HG03354 (cell line): ENCODE measurements around the gene IGSF11.
"Not testable (repeated sequence)": the region's sequence is repeated elsewhere in the genome, so short reads cannot be mapped to it uniquely, and the experiment has no call there.

Experiments
- ATAC-seq: cut with Tn5 transposase; IDR thresholded peaks from one replicate; pipeline ENCODE4 v1.9.1; 2021; ENCODE audit warnings: mild to moderate bottlenecking; ENCODE audit not compliant: unreplicated experiment, poor library complexity, severe bottlenecking

IGSF11 gene

DNA sequence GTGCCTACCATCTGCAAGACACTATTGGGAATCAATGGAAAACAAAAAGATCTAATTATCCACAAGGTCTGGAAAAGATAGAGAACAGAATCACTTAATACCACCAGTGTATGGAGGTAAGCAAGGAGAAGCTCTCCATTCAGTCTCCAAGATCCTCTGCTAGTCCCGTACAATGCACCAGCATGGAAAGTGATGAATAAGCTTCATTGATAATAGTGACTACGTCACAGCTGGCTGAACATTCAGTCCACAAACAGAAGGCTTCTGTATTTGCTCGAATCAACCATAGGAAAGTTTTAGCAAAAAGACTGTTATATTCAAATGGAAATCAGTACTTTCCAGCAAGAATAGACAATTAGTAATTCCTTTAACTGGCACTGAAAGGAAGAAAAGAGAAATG, 42.9 kb downstream of the IGSF11 start:
- ATAC-seq = no peak

DNA sequence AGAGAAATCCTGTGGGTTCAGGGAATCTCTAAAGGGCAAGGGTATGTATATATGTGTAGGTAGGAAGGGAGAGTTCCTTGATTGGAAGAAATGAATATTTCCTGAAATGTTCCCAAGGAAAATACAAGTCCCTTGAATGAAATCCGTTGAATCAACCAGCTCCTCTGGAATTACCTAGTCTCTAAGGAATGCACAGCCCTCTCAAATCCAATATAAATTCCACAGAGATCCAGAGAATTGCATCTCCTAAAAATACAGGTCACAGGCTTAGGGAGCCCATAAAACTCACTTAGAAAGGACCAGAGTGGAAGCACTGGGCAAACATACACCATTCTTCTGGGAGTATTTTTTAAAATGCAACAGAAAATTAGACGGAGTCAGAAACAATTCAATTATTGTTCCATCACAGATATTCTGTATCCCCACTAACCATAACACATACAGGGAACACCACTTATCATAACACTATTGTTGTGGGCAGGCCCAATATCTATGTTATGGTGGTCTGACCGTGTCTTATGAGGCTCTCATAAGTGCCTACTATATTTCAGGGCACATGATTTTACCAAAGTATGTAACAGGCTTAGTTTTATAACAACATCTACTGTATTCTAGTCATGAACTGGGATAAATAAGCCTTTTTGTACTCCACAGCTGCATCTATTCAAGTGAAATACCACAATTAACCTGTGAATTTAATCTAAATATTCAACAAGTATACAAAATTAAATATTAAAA, 43.7 kb downstream of the IGSF11 start:
- no peak for ATAC-seq

DNA sequence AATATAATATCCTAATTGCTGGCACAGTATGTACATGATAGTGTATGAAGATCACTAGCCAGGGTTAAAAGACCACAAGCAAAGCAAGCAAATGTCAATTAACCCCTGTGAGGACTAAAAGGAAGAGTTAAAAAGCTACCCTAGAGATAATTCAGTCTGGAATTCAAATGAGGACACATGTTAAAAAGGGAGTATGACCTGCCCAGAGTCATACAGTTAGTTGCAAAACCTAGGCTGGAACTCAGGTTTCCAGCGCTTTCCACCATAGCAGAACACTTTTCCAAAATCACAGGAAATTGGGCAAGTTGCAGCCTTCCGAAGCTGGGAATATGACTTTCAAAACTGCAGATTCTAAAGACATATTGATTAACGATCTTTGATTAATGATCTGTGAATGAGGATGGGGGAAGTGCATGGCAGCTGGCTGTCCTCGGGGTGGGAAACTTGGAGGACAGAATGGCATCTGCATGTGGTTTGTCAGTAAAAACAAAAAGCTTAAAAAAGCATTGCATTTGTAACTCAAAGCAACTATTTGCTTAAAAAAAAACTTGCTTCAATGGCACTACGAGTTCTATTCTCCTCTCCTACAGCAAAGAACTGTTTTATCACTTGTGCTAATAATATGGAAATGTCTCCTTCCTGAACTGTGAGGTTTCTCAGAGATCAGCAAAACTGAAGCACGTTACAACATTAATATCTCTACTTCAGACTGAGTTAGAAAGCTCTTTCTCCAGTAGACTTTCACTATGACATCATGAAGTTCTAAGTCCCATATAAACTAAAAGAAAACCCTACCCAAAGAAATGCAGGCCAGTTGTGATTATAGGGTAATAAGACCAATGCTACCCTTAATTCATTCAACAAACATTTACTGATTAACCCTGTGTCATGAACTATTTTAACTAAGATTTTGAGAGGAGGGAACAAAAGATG, 46.2 kb downstream of the IGSF11 start:
- no peak for ATAC-seq

DNA sequence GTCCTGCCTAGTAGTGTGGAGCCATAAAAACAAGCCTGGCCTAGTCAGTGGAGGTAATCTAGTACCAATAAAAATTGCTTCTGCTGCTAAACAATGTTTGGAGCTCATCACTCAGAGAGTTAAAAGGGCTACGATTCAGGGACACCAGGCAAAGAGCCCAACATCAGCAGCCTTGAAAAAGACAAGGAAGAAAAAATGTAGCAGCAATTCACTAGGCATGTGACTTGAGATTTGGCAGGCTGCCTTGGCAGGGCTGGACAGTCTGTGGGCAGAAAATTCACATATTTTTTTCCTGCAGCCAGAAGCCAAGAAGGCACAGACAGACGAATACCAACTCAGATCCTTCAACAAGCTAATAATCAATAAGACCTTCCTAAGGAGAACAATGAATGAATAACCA, 47.2 kb downstream of the IGSF11 start:
- no peak for ATAC-seq

DNA sequence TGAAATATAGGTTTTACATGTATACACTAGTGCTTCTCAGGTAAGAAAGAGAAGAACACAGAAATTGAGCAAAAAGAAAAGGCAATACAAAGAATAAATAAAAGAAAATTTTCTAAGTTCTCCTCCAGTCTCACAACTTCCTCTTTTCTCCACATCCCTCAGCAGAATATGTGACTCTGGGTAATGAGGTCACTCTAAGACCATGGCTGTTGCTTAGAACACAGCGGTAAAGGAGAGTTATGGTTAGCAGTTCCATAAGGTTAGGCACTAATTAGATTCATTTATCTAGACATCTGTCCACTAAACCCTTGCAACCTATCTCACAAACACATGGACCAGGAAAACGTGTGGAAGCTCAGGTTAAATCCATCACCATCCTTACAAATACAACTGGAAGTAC, 47.9 kb downstream of the IGSF11 start:
- ATAC-seq = no peak

DNA sequence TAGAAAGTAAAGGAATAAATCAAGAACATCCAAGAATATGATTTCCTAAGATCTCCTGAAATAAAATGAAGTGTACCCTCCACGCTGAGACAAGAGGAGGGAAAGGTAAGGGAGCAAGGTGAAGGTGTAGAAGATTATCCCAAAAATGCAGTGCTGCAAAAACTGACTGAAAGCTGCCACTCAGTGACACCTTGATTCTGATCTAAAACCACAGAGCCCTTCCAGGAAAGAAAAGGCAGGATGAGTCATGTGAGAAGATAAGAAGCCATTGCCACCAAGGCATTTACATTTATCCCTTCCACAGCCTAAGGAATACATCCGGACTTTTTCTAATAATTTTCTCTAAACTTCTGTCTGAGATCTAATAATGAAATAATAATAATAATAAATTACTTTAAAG, 49.9 kb downstream of the IGSF11 start:
- ATAC-seq = no peak

DNA sequence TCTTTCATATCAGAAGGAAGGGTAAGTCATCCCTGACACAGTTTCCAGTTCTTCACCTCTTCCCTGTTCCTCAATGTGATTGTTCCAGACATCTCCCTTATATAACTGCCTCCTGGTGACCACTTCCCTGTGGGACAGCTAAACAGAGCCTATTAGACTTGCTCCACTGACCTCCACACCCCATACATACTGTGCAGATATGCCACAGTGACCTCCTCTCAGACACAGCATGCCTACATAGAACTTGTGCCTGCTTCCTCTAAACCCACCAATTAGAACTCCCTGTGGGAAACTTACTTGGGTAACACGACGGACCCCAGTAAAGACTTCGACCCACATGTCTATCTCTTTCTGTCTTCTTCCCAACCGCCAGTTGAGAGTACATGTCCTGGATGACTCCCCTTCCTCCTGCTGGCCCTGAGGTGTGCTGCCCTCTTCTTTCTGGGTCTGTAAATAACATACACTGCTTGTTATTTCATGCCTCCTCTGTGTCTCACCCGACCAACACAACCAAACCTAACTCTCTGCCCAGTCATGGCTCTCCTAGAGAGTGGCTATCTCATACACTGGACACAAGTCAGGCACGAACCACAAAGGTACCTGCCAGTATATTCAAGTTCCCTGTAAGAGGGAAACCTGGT, 53.0 kb downstream of the IGSF11 start:
- no peak for ATAC-seq

DNA sequence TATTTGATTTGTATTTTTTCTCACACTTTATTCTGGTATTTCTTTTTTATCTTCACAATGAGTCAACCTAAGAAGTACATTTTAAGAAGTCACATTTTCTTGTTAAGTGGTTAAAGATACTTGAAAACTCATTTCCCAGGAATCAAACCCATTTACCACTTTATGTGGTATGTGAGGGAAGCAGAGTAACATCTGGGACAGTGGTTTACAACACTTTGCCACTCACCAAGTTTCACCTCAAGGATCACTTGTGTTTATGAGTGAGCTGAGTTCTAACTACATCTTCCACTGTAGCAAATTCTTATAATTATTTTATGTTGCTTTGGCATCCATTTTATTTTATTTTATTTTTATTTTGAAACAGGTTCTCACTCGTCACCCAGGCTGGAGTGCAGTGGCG, 53.8 kb downstream of the IGSF11 start:
- ATAC-seq = no peak

DNA sequence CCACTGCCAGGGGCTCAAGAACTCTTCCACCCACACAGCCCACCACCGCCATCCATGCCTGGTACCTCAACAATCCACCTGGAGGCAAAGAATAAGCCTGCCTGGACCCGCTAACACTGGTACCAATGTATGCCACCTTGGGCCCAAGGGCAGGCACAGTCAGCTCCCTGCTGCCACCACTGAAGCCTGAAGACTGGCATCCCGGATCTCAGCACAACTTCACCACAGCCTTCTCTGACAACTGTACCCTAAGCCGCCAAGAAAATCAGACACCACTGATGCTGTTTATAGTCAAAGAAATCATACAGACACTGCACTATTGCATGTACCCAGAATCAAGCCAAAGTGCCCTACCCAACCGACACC, 56.3 kb downstream of the IGSF11 start:
- no peak for ATAC-seq

DNA sequence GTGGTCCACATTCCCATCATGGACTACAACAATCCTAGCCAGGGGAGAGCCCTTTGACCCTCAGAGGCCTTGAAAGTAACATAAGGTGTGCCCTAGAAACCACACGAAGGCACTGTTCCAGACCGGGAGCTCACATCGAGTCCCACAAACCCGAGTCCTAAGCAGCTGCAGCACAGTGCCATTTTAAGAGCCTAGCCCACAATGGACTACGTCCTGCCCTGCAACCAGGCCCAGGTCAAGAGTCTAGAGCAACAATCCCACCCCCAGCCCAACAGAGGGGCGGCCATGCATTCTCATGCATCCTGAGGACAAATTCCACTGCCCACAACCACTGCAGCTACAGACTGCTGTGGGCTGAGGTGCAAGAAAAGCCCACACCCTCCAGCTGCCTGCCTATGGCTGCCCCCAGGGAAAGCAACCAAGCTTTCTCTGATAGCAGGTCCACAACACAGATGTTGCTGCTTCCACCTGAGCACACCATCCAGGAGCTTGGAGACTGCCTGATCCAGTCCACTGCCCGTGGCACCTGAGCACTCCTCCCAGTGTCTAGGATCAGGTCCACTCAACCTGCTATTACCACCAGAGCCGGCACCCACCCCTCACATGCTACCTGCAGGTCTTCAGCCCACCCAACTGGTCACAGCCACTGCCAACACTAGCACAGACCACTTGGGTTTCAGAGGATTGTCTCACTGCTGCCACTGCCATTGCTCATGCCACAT, 56.8 kb downstream of the IGSF11 start:
- ATAC-seq = no peak

DNA sequence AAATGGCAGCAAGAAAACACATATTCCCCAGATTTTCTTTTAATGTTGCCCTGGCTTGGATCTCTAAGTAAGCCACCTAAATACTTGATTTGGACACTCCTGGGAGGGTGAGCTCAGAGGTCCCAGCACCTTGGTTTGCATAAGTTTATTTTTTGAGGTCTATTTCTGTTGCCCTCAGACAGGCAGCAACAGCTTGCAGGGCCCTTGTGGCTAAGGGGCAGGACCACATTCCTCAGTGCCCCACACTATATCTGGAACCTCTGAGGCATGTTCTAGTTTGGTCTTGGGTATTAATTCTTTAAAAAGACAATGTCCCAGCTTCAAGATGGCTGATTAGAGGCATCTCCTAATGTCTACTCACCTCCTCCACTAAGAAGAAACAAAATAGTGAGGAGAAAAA, 57.5 kb downstream of the IGSF11 start:
- ATAC-seq = no peak

DNA sequence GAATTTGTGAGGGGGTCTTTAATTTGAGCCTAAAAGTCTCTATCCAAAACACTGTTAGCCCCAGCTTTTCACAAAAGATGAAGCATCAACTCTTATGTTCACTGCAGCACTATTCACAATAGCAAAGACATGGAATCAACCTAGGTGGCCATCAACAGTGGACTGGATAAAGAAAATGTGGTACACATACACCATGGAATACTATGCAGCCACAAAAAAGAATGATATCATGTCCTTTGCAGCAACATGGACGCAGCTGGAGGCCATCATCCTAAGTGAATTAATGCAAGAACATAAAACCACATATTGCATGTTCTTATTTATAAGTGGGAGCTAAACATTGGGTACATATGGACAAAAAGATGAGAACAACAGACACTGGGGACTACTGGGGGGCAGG, 59.2 kb downstream of the IGSF11 start:
- not testable (repeated sequence) for ATAC-seq

DNA sequence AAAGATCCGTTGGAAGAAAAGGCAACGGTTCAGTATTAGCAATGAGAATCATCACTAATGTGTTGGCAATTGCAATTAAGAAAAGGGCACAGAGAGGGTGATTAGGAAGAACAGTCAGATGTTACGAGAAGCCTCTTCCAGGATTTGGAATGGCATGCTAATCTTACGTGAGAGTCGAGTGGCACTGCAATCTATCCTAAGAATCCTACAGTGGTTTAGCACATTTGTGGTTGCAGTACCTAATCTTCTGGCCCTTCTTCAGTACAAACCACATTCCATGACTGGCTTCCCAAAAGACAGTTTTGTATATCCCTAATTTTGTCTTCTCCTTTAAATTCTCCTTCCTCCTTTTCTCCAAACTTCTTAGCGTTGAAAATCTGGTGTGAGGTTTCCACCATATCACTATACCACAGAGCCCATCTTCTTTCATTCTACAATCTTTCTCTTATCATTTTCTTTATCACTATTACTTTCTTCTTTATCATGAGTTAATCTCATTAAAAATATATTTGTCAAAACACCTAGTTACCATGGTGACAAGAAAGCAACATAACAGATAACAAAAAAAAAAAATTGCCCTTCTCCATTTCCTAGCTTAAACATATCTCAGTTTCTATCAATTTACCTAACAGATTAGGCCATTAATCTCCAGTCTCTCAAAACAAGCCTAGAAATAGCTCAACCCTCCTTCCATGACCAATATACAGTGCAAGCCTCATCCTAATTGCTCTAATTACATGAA, 60.1 kb downstream of the IGSF11 start:
- no peak for ATAC-seq

DNA sequence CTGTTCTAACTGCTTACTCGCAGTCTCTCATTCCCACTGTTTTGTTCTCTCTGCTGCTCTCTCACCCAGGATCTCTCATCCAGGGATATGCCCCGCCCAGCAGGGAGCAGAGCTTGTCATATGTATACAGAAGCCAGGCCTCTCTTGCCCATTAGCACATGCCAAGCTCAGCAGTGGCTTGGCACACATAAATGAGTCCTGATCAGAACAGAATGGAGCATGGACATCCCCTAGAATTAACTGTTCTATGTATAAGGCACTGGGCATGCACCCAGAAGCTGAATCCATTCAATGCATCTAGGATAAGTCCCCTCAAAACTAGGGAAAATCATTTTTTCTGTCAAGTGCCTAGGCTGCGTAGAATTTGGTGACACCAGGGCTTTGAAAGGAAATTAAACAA, 61.6 kb downstream of the IGSF11 start:
- ATAC-seq = no peak

DNA sequence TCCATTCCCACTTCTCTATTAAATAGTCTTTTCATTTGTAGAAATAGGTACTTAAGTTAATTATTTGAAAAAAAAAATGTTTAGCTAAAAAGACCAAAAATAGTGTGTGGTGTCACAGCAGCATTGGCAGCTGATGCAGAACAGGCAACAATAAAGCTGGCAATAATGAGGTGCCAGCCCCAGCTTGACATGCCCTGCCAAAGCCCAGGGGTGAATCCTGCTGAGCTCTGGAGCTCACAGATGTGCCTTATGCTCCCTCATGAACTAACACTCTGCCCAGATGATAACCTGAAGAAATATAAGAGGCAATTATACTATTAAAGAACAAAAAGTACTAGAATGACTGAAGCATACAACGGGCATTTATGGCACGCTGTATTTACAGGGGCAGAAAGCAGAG, 63.8 kb downstream of the IGSF11 start:
- no peak for ATAC-seq

DNA sequence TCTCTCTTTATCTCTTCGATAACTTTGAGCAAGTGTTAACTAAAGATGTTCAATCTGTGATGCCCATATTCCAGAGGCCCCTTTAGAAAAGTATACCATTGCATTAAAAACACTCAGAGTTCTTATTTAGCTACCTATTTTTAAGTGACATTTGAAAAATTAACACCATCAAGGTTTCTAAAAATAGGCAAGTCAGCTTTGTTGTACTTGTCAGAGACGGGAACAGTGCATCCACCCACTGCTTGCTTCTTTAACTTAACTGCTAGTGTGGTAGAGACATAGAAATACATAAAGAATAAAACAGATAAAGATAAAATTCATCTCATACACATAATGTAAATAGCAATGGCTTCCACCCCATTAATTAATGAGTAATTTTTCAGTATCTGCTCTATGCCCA, 66.0 kb downstream of the IGSF11 start:
- no peak for ATAC-seq

DNA sequence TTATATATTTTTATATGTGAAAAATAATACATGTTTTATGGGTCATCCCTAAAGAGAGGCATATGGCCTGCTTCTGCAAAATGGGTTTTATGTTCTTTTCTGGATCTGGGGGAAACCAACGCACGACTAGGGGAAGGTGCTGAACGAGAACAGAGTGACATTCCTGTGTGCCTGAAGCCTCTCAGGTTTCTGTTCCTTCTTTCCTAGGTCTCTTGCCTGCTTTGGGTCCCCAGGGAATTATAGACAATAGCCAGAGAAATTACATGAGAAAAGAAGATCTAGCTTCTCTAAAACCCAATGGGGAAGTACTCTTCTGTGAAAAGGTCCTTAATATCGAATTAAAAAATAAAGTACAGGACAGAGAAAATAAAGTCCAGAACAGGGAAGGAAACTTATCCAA, 66.5 kb downstream of the IGSF11 start:
- ATAC-seq = no peak

DNA sequence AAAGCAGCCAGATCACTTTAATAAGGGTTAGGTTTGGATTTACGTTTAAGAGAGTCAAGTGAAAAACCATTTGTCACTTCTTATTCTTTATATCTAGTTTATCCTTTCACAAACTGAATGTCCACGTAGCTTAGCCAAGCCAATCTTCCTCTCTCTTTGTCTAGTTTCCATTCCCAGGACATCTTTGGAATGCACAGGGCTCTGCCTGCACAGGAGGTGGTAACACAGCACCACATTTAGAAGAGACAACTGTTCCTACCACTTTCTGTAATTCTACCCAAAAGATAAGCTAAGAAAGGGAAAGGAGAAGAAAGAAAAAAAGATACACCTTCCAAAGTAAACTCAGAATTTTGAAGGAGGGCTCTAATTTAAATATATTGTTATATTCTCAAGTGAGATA, 67.9 kb downstream of the IGSF11 start:
- ATAC-seq = no peak

DNA sequence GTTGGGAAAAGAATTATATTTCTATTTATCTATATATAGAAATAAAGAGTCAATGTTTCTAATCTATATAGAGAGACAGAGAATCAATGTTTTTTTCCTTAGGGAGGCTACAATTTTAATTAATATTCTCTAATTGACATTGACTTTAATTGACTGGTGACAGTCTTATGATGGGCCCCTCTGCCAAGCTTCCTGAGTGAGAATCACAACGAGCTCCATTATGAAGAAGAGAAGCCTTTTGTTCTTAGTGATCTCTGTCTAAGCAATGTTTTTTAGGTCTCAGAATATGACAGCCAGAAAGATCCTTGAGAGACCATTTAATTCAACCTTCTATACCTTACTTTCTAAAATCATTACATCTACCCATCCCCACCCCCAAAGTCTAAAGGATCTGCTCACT, 70.9 kb downstream of the IGSF11 start:
- no peak for ATAC-seq
